Effector memory CD4-positive, alpha-beta T cell (primary cell): ENCODE data around the gene AKAP13.
A peak's percentile ranks its signal among the peaks of the same experiment; 100 is the strongest.

Experiments
- DNase-seq, 3 donors: peaks; one replicate each; pipeline ENCODE4 v3.0.0-alpha.2; 2020
- H3K27ac ChIP-seq: 2 replicates; pipeline ENCODE4 v1.7.0; 2013; ENCODE audit warnings: mild to moderate bottlenecking, low read length, moderate library complexity; ENCODE audit not compliant: insufficient read depth, poor library complexity, severe bottlenecking
- H3K27me3 ChIP-seq: replicated peaks from 2 replicates; pipeline ENCODE4 v1.7.0; 2013; ENCODE audit warnings: mild to moderate bottlenecking, low read length; ENCODE audit not compliant: insufficient read depth, control insufficient read depth, poor library complexity, severe bottlenecking
- H3K36me3 ChIP-seq: 2 replicates; pipeline ENCODE4 v1.7.0; 2013; ENCODE audit warnings: mild to moderate bottlenecking, low read length, moderate library complexity; ENCODE audit not compliant: control insufficient read depth, insufficient read depth
- H3K4me1 ChIP-seq: 2 replicates; pipeline ENCODE4 v1.7.0; 2013; ENCODE audit warnings: low read length, mild to moderate bottlenecking; ENCODE audit not compliant: control insufficient read depth, insufficient read depth, poor library complexity, severe bottlenecking
- H3K4me3 ChIP-seq: 2 replicates; pipeline ENCODE4 v1.7.0; 2013; ENCODE audit warnings: low read length, low read depth, mild to moderate bottlenecking; ENCODE audit not compliant: insufficient read depth, poor library complexity, severe bottlenecking
- H3K9me3 ChIP-seq: 2 replicates; pipeline ENCODE4 v1.7.0; 2013; ENCODE audit warnings: mild to moderate bottlenecking, low read length, moderate library complexity; ENCODE audit not compliant: control insufficient read depth

AKAP13 gene

DNA sequence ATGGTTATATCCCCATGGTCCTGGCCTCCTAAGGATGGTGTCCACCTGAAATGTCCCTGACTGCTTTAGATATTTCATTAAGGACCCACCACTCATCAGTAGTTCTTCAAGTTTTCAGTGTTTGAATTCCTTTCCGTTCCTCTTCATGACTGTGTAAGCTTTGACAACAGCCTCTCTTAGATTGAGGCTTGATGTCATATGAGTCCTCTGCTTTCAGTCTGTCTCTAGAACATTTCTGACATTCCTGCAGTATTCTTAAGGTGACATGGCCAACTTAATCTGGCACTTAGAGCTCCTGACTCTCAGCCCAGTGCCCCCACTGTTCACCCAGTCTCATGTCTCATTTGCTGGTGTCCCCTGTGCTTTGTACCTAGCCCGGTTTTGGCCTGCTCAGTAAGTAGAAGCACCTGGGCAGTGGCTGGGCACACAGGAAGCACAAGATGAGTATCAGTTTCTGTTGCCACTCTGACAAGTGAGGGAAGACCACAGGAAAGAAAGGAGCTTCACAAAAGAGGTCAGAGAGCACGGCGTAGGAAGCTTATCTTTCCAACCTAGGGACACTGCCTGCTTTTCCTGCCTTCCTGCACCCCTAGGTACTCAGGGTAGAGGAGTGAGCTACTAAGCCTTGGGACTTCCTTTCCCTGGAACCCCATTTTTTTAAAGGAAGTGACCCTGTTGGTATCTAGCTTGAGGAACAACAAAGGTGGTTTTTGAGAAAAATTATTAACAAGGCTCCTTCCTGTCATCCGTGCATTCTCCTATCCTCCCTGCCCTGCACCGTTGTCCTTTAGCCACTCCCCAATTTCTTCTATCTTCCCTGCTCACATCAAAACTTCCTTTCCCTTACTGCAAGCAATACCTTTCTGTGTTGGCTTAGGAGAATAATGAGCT is 311.2 kb downstream of the AKAP13 start:
- Histone ChIP-seq H3K4me1 (peaks cover 50% of the 10 kb centered on the region), H3K27ac (peak overlapping the region; percentile 89), H3K9me3 (no peaks in the 10 kb centered on the region), H3K36me3 (peaks cover 29% of the 10 kb centered on the region), H3K4me3 (peak overlapping the region; percentile 59), H3K27me3 (no peaks in the 10 kb centered on the region)
- no peak for DNase-seq

DNA sequence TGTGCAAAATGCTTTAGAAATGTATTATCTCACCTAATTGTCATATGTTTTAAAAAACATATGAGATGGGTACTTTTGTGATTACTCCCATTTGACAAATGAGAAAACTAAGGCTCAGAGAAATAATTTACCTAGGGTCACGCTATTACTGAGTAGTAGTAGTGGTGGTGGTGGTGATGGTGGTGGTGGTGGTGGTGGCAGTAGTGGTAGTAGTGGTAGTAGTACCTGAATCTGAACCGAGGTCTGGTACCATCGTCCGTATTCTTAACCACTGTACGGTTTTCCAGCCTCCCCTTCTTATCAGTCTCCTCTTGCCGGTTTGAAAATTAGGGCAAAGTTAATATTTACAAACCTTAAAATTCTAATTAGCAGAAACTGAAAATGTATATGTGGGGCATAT is 311.9 kb downstream of the AKAP13 start:
- no peaks in the 10 kb centered on the region for H3K9me3 ChIP-seq
- DNase-seq, result no peak
- H3K4me1 ChIP-seq, result peaks cover 43% of the 10 kb centered on the region
- H3K27ac ChIP-seq, result peak overlapping the region; percentile 89
- H3K27me3 ChIP-seq, result no peaks in the 10 kb centered on the region
- H3K36me3 ChIP-seq, result peaks cover 34% of the 10 kb centered on the region
- H3K4me3 ChIP-seq, result peak overlapping the region; percentile 59

DNA sequence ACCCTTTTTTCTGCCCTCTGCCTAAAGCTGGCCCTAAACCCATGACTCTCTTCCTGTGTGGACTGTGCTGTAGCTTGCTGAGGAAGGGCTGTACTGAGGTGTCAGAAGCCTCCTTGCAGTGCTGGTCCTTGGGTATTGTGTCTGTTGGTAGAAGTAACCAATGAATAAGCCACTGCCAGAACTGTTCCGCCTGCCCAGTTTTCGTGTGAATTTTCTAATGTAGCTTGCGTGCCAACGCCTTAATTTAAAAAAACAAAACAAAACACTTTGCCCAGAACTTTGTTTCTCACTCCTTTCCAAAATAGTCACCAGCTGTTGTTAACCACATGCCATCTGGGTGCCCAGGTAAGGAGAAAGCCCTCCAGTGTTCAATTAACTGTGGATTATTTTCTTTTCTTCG is 312.5 kb downstream of the AKAP13 start:
- Histone ChIP-seq H3K36me3 (peaks cover 39% of the 10 kb centered on the region), H3K27ac (peak overlapping the region; percentile 89), H3K9me3 (no peaks in the 10 kb centered on the region), H3K27me3 (no peaks in the 10 kb centered on the region), H3K4me3 (peak overlapping the region; percentile 59), H3K4me1 (peaks cover 38% of the 10 kb centered on the region)
- DNase-seq, result peak in 1 of 3 donors; percentile 27

DNA sequence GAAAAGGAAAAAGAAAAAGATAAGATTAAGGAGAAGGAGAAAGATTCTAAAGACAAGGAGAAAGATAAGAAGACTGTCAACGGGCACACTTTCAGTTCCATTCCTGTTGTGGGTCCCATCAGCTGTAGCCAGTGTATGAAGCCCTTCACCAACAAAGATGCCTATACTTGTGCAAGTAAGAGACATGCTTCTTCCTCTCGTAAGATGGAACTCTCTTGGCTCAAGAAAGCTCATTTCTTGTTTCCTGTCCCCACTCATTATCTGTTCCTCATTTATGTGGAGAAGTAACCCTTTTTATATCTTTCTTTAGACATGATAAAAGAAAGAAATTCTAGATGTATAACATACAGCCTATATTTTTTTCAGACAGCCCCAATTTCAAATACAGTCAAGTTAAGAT is 312.9 kb downstream of the AKAP13 start:
- Histone ChIP-seq H3K36me3 (peaks cover 40% of the 10 kb centered on the region), H3K9me3 (no peaks in the 10 kb centered on the region), H3K4me3 (peak overlapping the region; percentile 59), H3K27me3 (no peaks in the 10 kb centered on the region), H3K27ac (peak overlapping the region; percentile 89), H3K4me1 (peaks cover 37% of the 10 kb centered on the region)
- DNase-seq, result no peak

DNA sequence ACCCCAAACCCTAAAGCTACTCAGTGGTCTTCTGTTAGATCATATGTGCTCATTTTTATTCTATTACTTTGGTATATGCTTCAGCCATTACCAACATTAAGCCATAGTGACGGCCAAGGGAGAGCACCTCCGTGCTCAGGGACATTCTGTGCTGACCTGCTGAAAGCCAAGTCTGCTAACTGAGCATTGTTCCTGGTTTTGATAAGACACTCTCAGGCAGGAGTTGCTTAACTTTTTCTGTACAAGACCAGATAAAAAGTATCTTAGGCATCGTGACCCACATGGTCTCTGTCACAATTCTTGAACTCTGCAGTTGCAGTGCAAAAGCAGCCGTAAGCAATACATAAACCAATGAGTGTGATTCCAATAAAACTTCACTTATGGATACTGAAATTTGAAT is 313.7 kb downstream of the AKAP13 start:
- H3K4me3 ChIP-seq, result no peak overlapping the region
- H3K27me3 ChIP-seq, result no peaks in the 10 kb centered on the region
- H3K9me3 ChIP-seq, result no peaks in the 10 kb centered on the region
- H3K36me3 ChIP-seq, result peaks cover 40% of the 10 kb centered on the region
- peaks cover 30% of the 10 kb centered on the region for H3K4me1 ChIP-seq
- DNase-seq, result no peak
- H3K27ac ChIP-seq, result no peak overlapping the region

DNA sequence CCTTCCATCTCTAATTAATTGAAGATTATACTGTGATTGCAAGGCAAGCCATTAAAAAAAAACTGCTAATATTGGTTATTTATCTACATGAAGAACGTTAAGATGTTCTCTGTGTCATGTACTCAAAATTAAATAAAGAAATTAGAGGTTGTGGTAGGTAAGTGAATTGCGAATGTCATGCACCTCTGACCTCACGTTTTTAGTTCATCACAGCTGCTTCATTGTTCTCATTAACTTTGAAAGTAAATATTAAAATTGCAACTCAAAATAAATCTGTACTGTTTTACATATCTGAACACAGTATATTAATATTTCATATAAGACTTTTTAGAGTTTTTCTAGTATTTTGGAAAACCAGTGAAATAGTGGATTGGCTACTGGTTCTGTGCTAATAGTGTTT is 320.4 kb downstream of the AKAP13 start:
- peaks cover 30% of the 10 kb centered on the region for H3K4me1 ChIP-seq

DNA sequence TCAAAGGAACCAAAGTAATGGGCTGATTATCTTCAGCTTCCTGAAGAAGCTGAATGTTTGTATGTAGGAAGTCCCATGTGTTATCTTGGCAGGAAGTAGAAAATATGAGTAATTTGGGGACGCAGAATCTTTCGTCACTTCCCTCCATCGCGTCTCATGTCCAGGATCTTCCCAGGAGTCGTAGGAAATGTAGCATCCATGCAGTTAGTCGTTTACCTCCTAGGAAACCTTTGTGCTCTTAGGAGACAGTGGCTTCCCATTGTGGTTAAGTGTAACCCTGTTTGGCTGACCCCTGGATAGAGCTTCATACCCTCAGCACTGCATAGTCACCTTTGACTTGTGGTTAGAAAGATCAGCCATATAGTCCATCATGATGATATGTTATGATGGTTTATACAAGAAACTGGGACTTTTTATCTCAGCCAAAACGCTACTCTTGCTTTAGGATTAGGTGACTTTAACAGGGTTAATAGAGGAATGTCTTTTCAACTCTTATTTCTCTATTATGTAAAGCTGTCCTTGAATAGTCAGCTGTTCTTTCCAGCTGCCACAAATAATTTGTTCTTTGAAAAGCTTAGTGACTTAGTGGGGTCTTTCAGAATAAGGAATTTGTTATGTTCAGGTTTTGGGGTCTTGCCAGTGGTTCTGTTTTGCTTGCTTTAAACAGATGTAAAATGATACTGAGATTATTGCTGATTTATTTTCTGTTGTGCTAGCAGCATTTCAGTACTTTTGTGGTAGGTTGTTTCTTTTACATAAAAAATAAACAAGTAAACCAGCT is 322.1 kb downstream of the AKAP13 start:
- DNase-seq, result peak in 1 of 3 donors; percentile 33
- Histone ChIP-seq H3K27ac (peak overlapping the region; percentile 85), H3K4me3 (peak overlapping the region; percentile 19), H3K9me3 (no peaks in the 10 kb centered on the region), H3K27me3 (no peaks in the 10 kb centered on the region), H3K36me3 (peaks cover 4% of the 10 kb centered on the region), H3K4me1 (peaks cover 44% of the 10 kb centered on the region)

More for the DNA sequence above, 320.4 kb downstream of the AKAP13 start:
- H3K27me3 ChIP-seq, result no peaks in the 10 kb centered on the region
- no peak overlapping the region for H3K27ac ChIP-seq
- H3K4me3 ChIP-seq, result no peak overlapping the region
- no peak for DNase-seq
- no peaks in the 10 kb centered on the region for H3K9me3 ChIP-seq
- H3K36me3 ChIP-seq, result peaks cover 18% of the 10 kb centered on the region

DNA sequence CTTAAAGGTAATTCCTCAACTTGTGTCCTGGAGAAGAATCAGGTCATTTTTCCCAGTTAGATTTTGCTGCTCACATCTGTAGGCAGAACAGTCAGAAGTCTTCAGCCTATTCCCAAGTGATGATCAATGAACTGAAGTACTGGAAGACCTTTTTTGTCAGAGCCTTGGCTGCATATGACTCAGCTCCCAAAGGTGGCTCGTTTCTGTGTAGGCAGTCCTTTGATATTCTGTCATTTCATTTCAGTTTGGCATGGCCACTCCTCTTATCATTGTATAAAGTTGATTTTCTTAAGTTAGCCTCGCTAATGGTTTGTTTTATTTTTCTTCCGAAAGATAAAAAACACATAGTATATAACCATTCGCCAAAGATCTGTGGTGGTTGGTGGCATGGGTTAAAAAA is 323.7 kb downstream of the AKAP13 start:
- peaks cover 5% of the 10 kb centered on the region for H3K36me3 ChIP-seq
- peak overlapping the region; percentile 85 for H3K27ac ChIP-seq
- H3K4me1 ChIP-seq, result peaks cover 57% of the 10 kb centered on the region
- no peak for DNase-seq
- H3K4me3 ChIP-seq, result peak overlapping the region; percentile 17
- no peaks in the 10 kb centered on the region for H3K9me3 ChIP-seq
- no peaks in the 10 kb centered on the region for H3K27me3 ChIP-seq

DNA sequence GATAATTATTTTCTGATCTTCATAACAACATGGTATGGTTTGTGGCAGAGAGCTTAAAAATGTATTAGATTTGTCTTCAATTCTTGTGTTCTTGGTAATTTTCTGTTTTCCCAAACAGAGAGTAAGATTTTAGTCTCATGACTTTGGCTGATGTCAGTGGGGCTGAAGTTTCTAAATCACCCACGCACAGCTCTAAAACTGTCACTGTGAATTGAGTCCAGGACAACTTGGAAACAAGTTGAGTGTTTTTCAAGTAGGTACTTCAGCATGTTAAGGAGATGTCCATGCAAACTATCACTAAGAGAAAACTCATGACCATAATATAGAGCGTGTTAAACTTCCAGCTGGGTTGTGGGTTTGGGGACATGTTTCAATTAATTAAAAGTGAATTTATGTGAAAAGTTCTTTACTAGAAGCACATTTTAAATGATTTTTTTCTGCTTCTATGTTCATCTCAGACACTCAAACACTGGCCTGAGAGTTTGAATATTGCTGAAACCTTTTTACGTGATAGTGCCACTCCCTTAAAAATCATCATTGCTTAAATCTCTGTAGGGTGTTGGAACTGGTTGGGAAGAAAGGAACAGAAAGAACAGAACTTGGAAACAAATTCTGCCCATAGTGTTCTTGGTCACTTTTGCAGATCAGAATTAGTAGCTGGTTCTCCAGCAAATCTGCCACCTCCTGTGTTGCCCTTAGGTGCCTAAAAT is 324.5 kb downstream of the AKAP13 start:
- H3K4me1 ChIP-seq, result peaks cover 57% of the 10 kb centered on the region
- no peak for DNase-seq

More for the DNA sequence above, 324.5 kb downstream of the AKAP13 start:
- Histone ChIP-seq H3K27ac (peak overlapping the region; percentile 85), H3K36me3 (peaks cover 7% of the 10 kb centered on the region), H3K27me3 (no peaks in the 10 kb centered on the region), H3K9me3 (no peaks in the 10 kb centered on the region), H3K4me3 (peak overlapping the region; percentile 17)
